ENCODE data around the gene FKBP7. TPM values are rescaled to one million over a fixed set of nuclear protein-coding genes. Genes with fewer than 3 reads are reported as not detected.

Gene FKBP7
- total and polyA plus RNA-seq, 2 of the 8 experiments (the other 6 are each of a cell fraction or from before 2014, with no cell fraction given), result 3.6 to 7.0 TPM

DNA sequence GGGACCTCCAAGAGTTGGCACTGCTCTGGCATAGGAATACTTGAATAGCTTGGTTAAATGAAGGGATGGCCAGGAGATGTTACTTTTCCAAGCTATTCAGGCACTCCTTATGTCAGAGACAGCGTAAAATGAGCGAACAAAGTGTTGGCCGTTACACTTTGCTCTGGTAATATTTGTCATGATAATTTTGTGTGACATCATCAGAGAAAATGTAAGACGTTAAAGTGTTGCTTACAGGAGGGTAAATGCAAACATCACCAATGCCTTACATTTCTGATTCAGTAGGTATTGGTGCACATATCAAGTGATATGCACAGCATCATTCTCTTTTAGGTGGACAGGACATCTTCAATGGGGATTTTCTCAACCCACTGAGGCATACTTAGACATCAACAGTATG, 47.9 kb upstream of the FKBP7 start:
- no peak overlapping the region for H3K14ac ChIP-seq (ENCODE audit: insufficient read length)
- H3K4me2 ChIP-seq (ENCODE audit: insufficient read depth in 1 of 2, low read depth in 2 of 2, low read length in 2 of 2), result no peak overlapping the region
- H3K79me1 ChIP-seq (ENCODE audit: low read depth, low read length), result peaks cover 9% of the 10 kb centered on the region
- H4K8ac ChIP-seq (ENCODE audit: extremely low read depth, insufficient read depth, low read length), result no peak overlapping the region
- no peak overlapping the region for H3K27ac ChIP-seq (ENCODE audit: low read depth, low read length)
- no peak overlapping the region for H3K4ac ChIP-seq (replicated peaks; ENCODE audit: insufficient read length, low read depth, low read length)
- no peak overlapping the region for H2BK20ac ChIP-seq (ENCODE audit: low read length)
- H4K20me1 ChIP-seq (replicated peaks in 1 of 2; ENCODE audit: control insufficient read depth in 1 of 2, insufficient read depth in 2 of 2, low read length in 2 of 2), result peaks cover 0 to 8% of the 10 kb centered on the region in 2 experiments
- no peak overlapping the region for H3K23ac ChIP-seq (ENCODE audit: insufficient read length)
- no peak overlapping the region for H2AFZ ChIP-seq (ENCODE audit: low read length)
- no peak overlapping the region for H2BK5ac ChIP-seq (ENCODE audit: low read depth, low read length)
- H3K23me2 ChIP-seq (ENCODE audit: low read depth, low read length), result peaks cover 7% of the 10 kb centered on the region
- CTCF ChIA-PET (ENCODE audit: partially characterized antibody), result interaction anchor here (0.6 to 1.0 kb wide), 4 partner anchors 10 to 1391 kb away, joined by 3 to 4 read pairs (median 4); no protein-coding TSS in a partner anchor
- H2BK15ac ChIP-seq (ENCODE audit: low read length), result no peak overlapping the region
- H3K56ac ChIP-seq (replicated peaks; ENCODE audit: insufficient read length, low read depth, low read length), result no peak overlapping the region
- DNase-seq (ENCODE audit: low read depth in 1 of 2, low spot score in 2 of 2) (no peak), FAIRE-seq (no peak)
- no peak overlapping the region for H4K91ac ChIP-seq (replicated peaks; ENCODE audit: insufficient read length, low read length)
- no peaks in the 10 kb centered on the region for H3K27me3 ChIP-seq (replicated peaks in 1 of 4; ENCODE audit: control insufficient read depth in 3 of 4, extremely low read depth in 1 of 4, insufficient read depth in 3 of 4, low read length in 3 of 4)
- POLR2A ChIA-PET (ENCODE audit: partially characterized antibody), result no interaction called here
- no peak overlapping the region for H3K4me3 ChIP-seq (ENCODE audit: extremely low read depth in 1 of 4, insufficient read depth in 2 of 4, low read depth in 3 of 4, low read length in 4 of 4)
- peak overlapping the region in 1 of 4 experiments; percentile 28; a peak in 1 of 7 replicates for H3K9ac ChIP-seq (replicated peaks in 1 of 4; ENCODE audit: extremely low read depth in 1 of 4, low read depth in 3 of 4, low read length in 3 of 4)
- 89% methylated on average over 4 of the region's 4 CpGs; no CpG with 5 or more reads in 1 of the 2 experiments for WGBS, 2 experiments (ENCODE audit: extremely low coverage in 1 of 2, insufficient coverage in 1 of 2, insufficient read length in 1 of 2, insufficient replicate concordance in 2 of 2, low coverage in 1 of 2, low lambda C conversion rate in 2 of 2, missing lambda C conversion rate in 1 of 2)
- no peak overlapping the region for H2AK5ac ChIP-seq (ENCODE audit: low read depth, low read length)
- peaks cover 5 to 68% of the 10 kb centered on the region in 2 experiments; a peak in 3 of 4 replicates for H3K79me2 ChIP-seq (ENCODE audit: control insufficient read depth in 1 of 2, insufficient read depth in 2 of 2, low read length in 2 of 2)
- H2BK120ac ChIP-seq (replicated peaks; ENCODE audit: low read depth, low read length), result no peak overlapping the region
- no peak overlapping the region for H3K18ac ChIP-seq (ENCODE audit: extremely low read depth, low read length)
- H3K9me3 ChIP-seq (ENCODE audit: insufficient read depth in 2 of 2, low read depth in 1 of 2, low read length in 1 of 2), result no peaks in the 10 kb centered on the region
- H4K5ac ChIP-seq (ENCODE audit: insufficient read length, low read depth, low read length), result no peak overlapping the region
- H3K4me1 ChIP-seq (replicated peaks in 1 of 4; ENCODE audit: control insufficient read depth in 3 of 4, insufficient read depth in 4 of 4, low read length in 3 of 4), result no peaks in the 10 kb centered on the region
- H3K36me3 ChIP-seq (ENCODE audit: control insufficient read depth in 2 of 4, insufficient read depth in 4 of 4, low read length in 3 of 4), result peaks cover 0 to 4% (median 1%) of the 10 kb centered on the region in 4 experiments; a peak in 4 of 8 replicates
- H2BK12ac ChIP-seq (ENCODE audit: low read depth, low read length), result no peak overlapping the region
- TF ChIP-seq POLR2AphosphoS5 (IDR thresholded peaks at IDR 0.05; ENCODE audit: low read depth, low read length) (no peak), HDAC2 (IDR thresholded peaks at IDR 0.05; ENCODE audit: borderline replicate concordance in 1 of 2, low read depth in 2 of 2, low read length in 2 of 2) (no peak), JUN (IDR thresholded peaks at IDR 0.05; ENCODE audit: low read depth, low read length) (no peak), KDM4A (IDR thresholded peaks at IDR 0.05; ENCODE audit: low read depth, low read length, severe bottlenecking) (no peak), RNF2 (IDR thresholded peaks at IDR 0.05; ENCODE audit: borderline replicate concordance, low read depth, low read length, missing control alignments, poor library complexity, severe bottlenecking) (no peak), SAP30 (IDR thresholded peaks at IDR 0.05; ENCODE audit: insufficient read depth, insufficient replicate concordance, low read length) (no peak), RBBP5 (IDR thresholded peaks at IDR 0.05; ENCODE audit: borderline replicate concordance, low read depth, low read length) (no peak), CHD1 (IDR thresholded peaks at IDR 0.05; ENCODE audit: low read depth, low read length) (no peak), BCL11A (IDR thresholded peaks at IDR 0.05; ENCODE audit: low read depth in 2 of 2, low read length in 2 of 2) (no peak)
- TF ChIP-seq, protein P1, sequence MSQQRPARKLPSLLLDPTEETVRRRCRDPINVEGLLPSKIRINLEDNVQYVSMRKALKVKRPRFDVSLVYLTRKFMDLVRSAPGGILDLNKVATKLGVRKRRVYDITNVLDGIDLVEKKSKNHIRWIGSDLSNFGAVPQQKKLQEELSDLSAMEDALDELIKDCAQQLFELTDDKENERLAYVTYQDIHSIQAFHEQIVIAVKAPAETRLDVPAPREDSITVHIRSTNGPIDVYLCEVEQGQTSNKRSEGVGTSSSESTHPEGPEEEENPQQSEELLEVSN (IDR thresholded peaks at IDR 0.05), result no peak
- TF ChIP-seq, protein P2, sequence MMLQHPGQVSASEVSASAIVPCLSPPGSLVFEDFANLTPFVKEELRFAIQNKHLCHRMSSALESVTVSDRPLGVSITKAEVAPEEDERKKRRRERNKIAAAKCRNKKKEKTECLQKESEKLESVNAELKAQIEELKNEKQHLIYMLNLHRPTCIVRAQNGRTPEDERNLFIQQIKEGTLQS (IDR thresholded peaks at IDR 0.05; ENCODE audit: insufficient read depth, low read depth, low read length), result no peak

All from H1 (cell line).